T-cell (primary cell): ENCODE data around the gene AGTPBP1. TPM values are rescaled to one million over a fixed set of nuclear protein-coding genes. Genes with fewer than 3 reads are reported as not detected.
"Not testable (repeated sequence)": the region's sequence is repeated elsewhere in the genome, so short reads cannot be mapped to it uniquely, and the experiment has no call there.

ENCODE experiments used
- ATAC-seq, 4 experiments: fragments of 200-7000 bp in 3 of 4; fragments of 150-1000 bp in 1 of 4; cut with Tn5 transposase; replicated peaks in 1 of 4; 1 replicate in 3 of 4; 2 replicates in 1 of 4; pipeline ENCODE4 v1.10.0; 2021; ENCODE audit warnings: moderate library complexity in 3 of 4, mild to moderate bottlenecking in 2 of 4, moderate number of reproducible peaks in 1 of 4
- CTCF ChIA-PET, 2 donors: fragments of 300-600 bp; sonication (Branson Sonifier 250); formaldehyde crosslinking; loops; one replicate each; lab custom pipeline; 2022; ENCODE audit warnings: antibody characterized with exemption in 2 of 2; lab: Charles Lee
- POLR2A ChIA-PET, 2 donors: fragments of 300-600 bp; sonication (Branson Sonifier 250); formaldehyde crosslinking; loops; one replicate each; lab custom pipeline; 2022; ENCODE audit warnings: antibody characterized with exemption in 2 of 2; lab: Charles Lee
- DNase-seq, 35 experiments: peaks; one replicate each; pipeline versions ENCODE4 v3.0.0 to v3.0.0-alpha.2; 2013 to 2023
- H3K27ac ChIP-seq: one replicate; pipeline ENCODE4 v1.5.1; 2013; ENCODE audit warnings: low read length
- H3K27me3 ChIP-seq, 2 experiments: replicated peaks in 1 of 2; 1 replicate in 1 of 2; 2 replicates in 1 of 2; pipeline versions ENCODE4 v1.6.1 to v1.7.0; 2013; ENCODE audit warnings: low read length in 1 of 2, mixed read lengths in 1 of 2; ENCODE audit not compliant: control insufficient read depth in 2 of 2, insufficient read depth in 2 of 2; ENCODE audit errors: extremely low read depth in 1 of 2
- H3K36me3 ChIP-seq, 2 donors: 1 replicate in 1 of 2; 2 replicates in 1 of 2; pipeline versions ENCODE4 v1.6.1 to v1.7.0; 2013; ENCODE audit warnings: low read length in 1 of 2; ENCODE audit not compliant: control insufficient read depth in 2 of 2, insufficient read depth in 1 of 2; ENCODE audit errors: extremely low read depth in 1 of 2
- H3K4me1 ChIP-seq, 2 experiments: 1 replicate in 1 of 2; 2 replicates in 1 of 2; pipeline versions ENCODE4 v1.6.1 to v1.7.0; 2013; ENCODE audit warnings: low read length in 2 of 2, mixed read lengths in 1 of 2; ENCODE audit not compliant: insufficient read depth in 2 of 2, control insufficient read depth in 1 of 2; ENCODE audit errors: extremely low read depth in 1 of 2
- H3K4me3 ChIP-seq, 2 donors: 1 replicate in 1 of 2; 2 replicates in 1 of 2; pipeline versions ENCODE4 v1.5.1 to v1.7.0; 2013; ENCODE audit warnings: mild to moderate bottlenecking in 2 of 2, low read length in 1 of 2, moderate library complexity in 1 of 2; ENCODE audit not compliant: control insufficient read depth in 1 of 2; ENCODE audit errors: extremely low read depth in 1 of 2
- H3K9me3 ChIP-seq: 2 replicates; pipeline ENCODE4 v1.7.0; 2013
- H3K27ac Mint-ChIP-seq, 2 donors: one replicate each; pipeline ENCODE4 v1.8.0; 2020 to 2021; ENCODE audit warnings: mild to moderate bottlenecking in 2 of 2, mixed read lengths in 2 of 2
- H3K27me3 Mint-ChIP-seq, 2 donors: one replicate each; pipeline ENCODE4 v1.8.0; 2021 to 2022; ENCODE audit warnings: mixed read lengths in 2 of 2
- H3K36me3 Mint-ChIP-seq: one replicate; pipeline ENCODE4 v1.8.0; 2021; ENCODE audit warnings: mixed read lengths
- H3K4me1 Mint-ChIP-seq, 3 donors: one replicate each; pipeline ENCODE4 v1.8.0; 2020 to 2022; ENCODE audit warnings: mixed read lengths in 3 of 3, mild to moderate bottlenecking in 1 of 3
- H3K4me3 Mint-ChIP-seq, 3 donors: one replicate each; pipeline ENCODE4 v1.8.0; 2020 to 2022; ENCODE audit warnings: mild to moderate bottlenecking in 3 of 3, mixed read lengths in 3 of 3, moderate library complexity in 3 of 3
- H3K9me3 Mint-ChIP-seq, 3 donors: one replicate each; pipeline ENCODE4 v1.8.0; 2020 to 2022; ENCODE audit warnings: mixed read lengths in 3 of 3
- WGBS: methylation state at CpG from one replicate; pipeline ENCODE4 v1.1.5; 2013; ENCODE audit warnings: missing lambda C conversion rate; ENCODE audit not compliant: insufficient coverage; 5-methylcytosine and 5-hydroxymethylcytosine counted together
- total RNA-seq, 35 experiments: library from RNA in 6 of 35; stranded (reverse) in 6 of 35; fragments of 120-200 nt in 1 of 35; gene quantifications; one replicate each; pipeline versions ENCODE4 v1.2.1 to v1.2.4 and lab custom pipeline; 2013 to 2026

The AGTPBP1 gene
- total RNA-seq (10 to 100 TPM; 46.2 to 66.7 (median 52.2) TPM), total RNA-seq (lab: John Stamatoyannopoulos, UW) (48.4 to 171 (median 105) reads per million in 29 experiments)
- total RNA-seq (2013), result 65.8 TPM

DNA sequence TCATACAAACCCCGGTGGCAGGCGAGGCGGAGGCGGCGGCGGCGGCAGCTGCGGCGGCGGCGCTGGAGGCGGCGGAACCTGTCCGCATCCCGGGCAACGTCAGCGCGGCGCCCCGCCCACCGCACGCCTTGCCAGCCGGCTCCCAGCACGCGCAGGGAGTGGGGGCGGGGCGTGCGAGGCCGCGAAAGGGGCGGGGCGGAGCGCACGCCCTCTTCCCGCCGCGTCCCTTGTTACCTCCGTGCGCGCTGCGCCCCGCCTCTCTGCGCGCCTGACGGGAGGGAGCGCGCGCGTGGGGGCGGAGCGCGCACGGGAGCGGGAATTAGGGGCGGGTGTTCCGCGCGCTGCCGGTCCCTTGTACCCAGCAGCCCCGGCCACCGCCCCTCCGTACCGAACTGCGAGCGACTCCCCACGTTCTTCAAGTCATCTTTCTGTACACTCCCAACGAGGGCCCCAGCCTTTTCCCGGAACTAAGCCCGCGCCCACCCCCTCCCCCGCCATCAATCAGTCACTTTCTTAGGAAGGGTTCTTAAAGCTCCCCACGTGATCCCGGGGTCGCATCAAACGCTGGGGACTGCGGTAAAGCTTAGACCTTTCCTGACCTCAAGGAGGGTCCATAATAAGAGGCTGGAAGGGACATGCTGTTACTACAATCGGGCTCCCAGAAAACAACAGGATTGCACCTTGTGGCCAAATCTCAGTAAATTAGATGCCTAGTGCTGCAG lies at the start of gene AGTPBP1:
AGTPBP1 (minus strand) TSS at position 80 of the 722 bp plus-strand sequence. CDS start 29,421 bp downstream, outside the sequence.
- H3K27ac Mint-ChIP-seq, result peak within 1 kb of the TSS; percentile 92 to 98
- Histone ChIP-seq H3K27ac (peak within 1 kb of the TSS; percentile 72), H3K27me3 (no peaks in the 10 kb centered on the region), H3K9me3 (no peaks in the 10 kb centered on the region), H3K36me3 (no peaks in the 10 kb centered on the region), H3K4me3 (peak within 1 kb of the TSS; percentile 84 to 91), H3K4me1 (peaks cover 9 to 11% of the 10 kb centered on the region in 2 experiments)
- ATAC-seq, result peak; percentile 81 to 95 (median 89)
- H3K9me3 Mint-ChIP-seq, result no peaks in the 10 kb centered on the region
- H3K27me3 Mint-ChIP-seq, result peaks cover 0 to 4% of the 10 kb centered on the region in 2 donors
- H3K4me3 Mint-ChIP-seq, result peak within 1 kb of the TSS; percentile 91 to 95 (median 94)
- peak; percentile 90 to 100 (median 97) for DNase-seq
- H3K36me3 Mint-ChIP-seq, result no peaks in the 10 kb centered on the region
- peaks cover 38 to 46% (median 44%) of the 10 kb centered on the region in 3 donors for H3K4me1 Mint-ChIP-seq
- ChIA-PET POLR2A (interaction anchor here (0.6 to 1.8 kb wide), 6 partner anchors 12 to 541 kb away, joined by 3 to 9 read pairs (median 4); partner anchors contain the start of genes ISCA1 (in 1 of the 2) and NAA35 (in 1 of the 2)), CTCF (interaction anchor here (0.5 to 2.1 kb wide), 4 partner anchors 13 to 86 kb away, joined by 3 to 11 read pairs (median 6); no protein-coding TSS in a partner anchor)
- WGBS, result under 1% methylated on average over 76 of the region's 77 CpGs

- POLR2A ChIA-PET, H3K4me1 ChIP-seq, H3K4me1 Mint-ChIP-seq, CTCF ChIA-PET, H3K27me3 Mint-ChIP-seq, H3K27me3 ChIP-seq, H3K9me3 Mint-ChIP-seq, H3K27ac ChIP-seq, H3K36me3 ChIP-seq, H3K27ac Mint-ChIP-seq, H3K4me3 ChIP-seq, H3K9me3 ChIP-seq, DNase-seq, H3K36me3 Mint-ChIP-seq, ATAC-seq, H3K4me3 Mint-ChIP-seq: not testable (repeated sequence)
- WGBS, result no CpG with 5 or more reads among the region's 7 CpGs
Observed at GRCh38 chr9:85786116-85786515, 44.4 kb upstream of the AGTPBP1 start.

DNA sequence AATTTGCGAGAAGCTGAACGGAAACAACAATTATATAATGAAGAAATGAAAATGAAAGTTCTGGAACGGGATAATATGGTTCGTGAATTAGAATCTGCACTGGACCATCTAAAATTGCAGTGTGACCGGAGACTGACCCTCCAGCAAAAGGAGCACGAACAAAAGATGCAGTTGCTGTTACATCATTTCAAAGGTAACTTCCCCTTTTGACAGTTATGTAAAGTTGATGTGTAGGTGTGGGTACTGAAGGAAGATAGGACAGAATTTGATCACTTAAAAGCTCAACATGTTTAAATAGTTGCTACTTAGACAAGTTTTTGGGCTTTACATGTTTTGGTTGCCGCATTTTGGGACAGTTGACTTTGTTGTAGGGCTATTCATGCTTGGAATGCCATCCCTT lies 32.1 kb upstream of the AGTPBP1 start:
- DNase-seq, POLR2A ChIA-PET, H3K9me3 Mint-ChIP-seq, H3K4me1 Mint-ChIP-seq, ATAC-seq, H3K9me3 ChIP-seq, H3K27me3 Mint-ChIP-seq, H3K4me3 ChIP-seq, H3K36me3 ChIP-seq, H3K27ac ChIP-seq, CTCF ChIA-PET, H3K36me3 Mint-ChIP-seq, H3K27me3 ChIP-seq, H3K4me1 ChIP-seq, H3K27ac Mint-ChIP-seq, H3K4me3 Mint-ChIP-seq: not testable (repeated sequence)
- WGBS, result no CpG with 5 or more reads among the region's 7 CpGs

DNA sequence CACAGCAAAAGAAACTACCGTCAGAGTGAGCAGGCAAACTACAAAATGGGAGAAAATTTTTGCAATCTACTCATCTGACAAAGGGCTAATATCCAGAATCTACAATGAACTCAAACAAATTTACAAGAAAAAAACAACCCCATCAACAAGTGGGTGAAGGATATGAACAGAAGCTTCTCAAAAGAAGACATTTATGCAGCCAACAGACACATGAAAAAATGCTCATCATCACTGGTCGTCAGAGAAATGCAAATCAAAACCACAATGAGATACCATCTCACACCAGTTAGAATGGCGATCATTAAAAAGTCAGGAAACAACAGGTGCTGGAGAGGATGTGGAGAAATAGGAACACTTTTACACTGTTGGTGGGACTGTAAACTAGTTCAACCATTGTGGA lies 20.0 kb upstream of the AGTPBP1 start:
- H3K4me1 ChIP-seq, DNase-seq, H3K27me3 Mint-ChIP-seq, H3K36me3 ChIP-seq, H3K27ac Mint-ChIP-seq, H3K36me3 Mint-ChIP-seq, H3K9me3 Mint-ChIP-seq, H3K9me3 ChIP-seq, H3K27ac ChIP-seq, ATAC-seq, H3K4me3 ChIP-seq, H3K27me3 ChIP-seq, H3K4me1 Mint-ChIP-seq, H3K4me3 Mint-ChIP-seq, POLR2A ChIA-PET: not testable (repeated sequence)
- no CpG with 5 or more reads among the region's 3 CpGs for WGBS
- CTCF ChIA-PET, result interaction anchor here in 1 of 2 donors (0.6 kb wide), 1 partner anchor 39 kb away, joined by 3 read pairs; no protein-coding TSS in a partner anchor

DNA sequence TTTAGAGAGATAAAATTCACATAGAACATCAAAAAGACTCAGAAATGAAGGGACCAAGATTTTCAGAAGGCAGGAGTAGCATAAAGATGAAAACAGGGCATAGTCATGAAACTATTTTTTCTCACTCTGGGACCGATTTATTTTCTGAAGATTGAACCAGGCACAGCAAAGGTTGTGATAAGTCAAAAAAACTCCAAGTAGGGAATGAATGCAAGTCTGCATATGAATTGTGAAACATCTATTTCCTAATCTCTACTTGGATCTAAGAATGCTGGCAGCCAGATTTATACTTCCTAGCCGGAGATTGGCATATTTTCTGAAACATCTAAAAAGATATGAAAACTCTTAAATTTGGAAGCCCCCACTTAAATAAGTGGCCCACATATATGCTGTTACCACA lies 16.0 kb upstream of the AGTPBP1 start:
- no CpG with 5 or more reads among the region's 2 CpGs for WGBS
- H3K4me1 ChIP-seq, H3K9me3 ChIP-seq, H3K4me1 Mint-ChIP-seq, H3K36me3 ChIP-seq, H3K36me3 Mint-ChIP-seq, H3K9me3 Mint-ChIP-seq, DNase-seq, H3K27ac Mint-ChIP-seq, H3K27me3 ChIP-seq, POLR2A ChIA-PET, CTCF ChIA-PET, H3K4me3 Mint-ChIP-seq, H3K27ac ChIP-seq, H3K4me3 ChIP-seq, H3K27me3 Mint-ChIP-seq, ATAC-seq: not testable (repeated sequence)

- H3K4me3 Mint-ChIP-seq, H3K9me3 ChIP-seq, H3K36me3 ChIP-seq, H3K4me1 Mint-ChIP-seq, H3K27ac Mint-ChIP-seq, H3K36me3 Mint-ChIP-seq, H3K9me3 Mint-ChIP-seq, ATAC-seq, H3K27me3 Mint-ChIP-seq, POLR2A ChIA-PET, H3K27ac ChIP-seq, CTCF ChIA-PET, H3K4me3 ChIP-seq, H3K27me3 ChIP-seq, H3K4me1 ChIP-seq, DNase-seq: not testable (repeated sequence)
- no CpG with 5 or more reads among the region's 1 CpG for WGBS
Observed at GRCh38 chr9:85756216-85756615, 14.5 kb upstream of the AGTPBP1 start.
